Measurements from ENCODE around the gene SMIM28. TPM values are rescaled to one million over a fixed set of nuclear protein-coding genes. Genes with fewer than 3 reads are reported as not detected.

SMIM28 gene
- total and polyA plus RNA-seq, 9 of the 15 experiments (the other 6 are each of a cell fraction or from before 2014, with no cell fraction given), result not detected

DNA sequence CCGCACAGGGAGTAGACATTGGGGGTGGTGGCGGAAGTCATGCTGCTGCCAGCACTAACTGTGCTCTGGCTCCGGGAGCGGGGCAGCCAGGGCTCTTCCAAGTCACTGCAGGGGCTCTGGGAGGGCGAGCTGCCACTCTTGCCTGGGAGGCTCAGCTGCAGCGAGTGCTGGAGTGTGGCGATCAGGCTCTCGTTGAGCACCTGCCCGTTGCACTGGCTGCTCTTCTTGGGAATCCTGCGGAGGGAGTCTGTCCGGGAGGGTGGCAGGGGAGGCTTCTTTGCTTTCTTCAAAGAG, 54.3 kb downstream of the SMIM28 start:
- ChIA-PET POLR2A (no interaction called here), CTCF (ENCODE audit: low intra/inter-chr PET ratio) (no interaction called here)
- WGBS (ENCODE audit: insufficient coverage, low coverage, missing lambda C conversion rate), result under 1% methylated on average over 11 of the region's 11 CpGs
- no peak for DNase-seq (ENCODE audit: extremely low read depth in 1 of 4, low spot score in 3 of 4)
- no TSS peak for BruUV-seq (replicated peaks)
- no peak overlapping the region for H2AFZ ChIP-seq (ENCODE audit: low read depth, low read length)
- H3K27me3 ChIP-seq (ENCODE audit: control insufficient read depth in 2 of 2, insufficient read depth in 2 of 2, low read length in 2 of 2), result peaks cover 46 to 50% of the 10 kb centered on the region in 2 experiments
- no peak overlapping the region for H3K4me3 ChIP-seq
- H3K79me2 ChIP-seq (ENCODE audit: control insufficient read depth, insufficient read depth, low read length), result no peaks in the 10 kb centered on the region
- ATAC-seq, result no peak
- H3K36me3 ChIP-seq (ENCODE audit: control insufficient read depth, insufficient read depth, low read length), result no peaks in the 10 kb centered on the region
- no peak overlapping the region for H3K9ac ChIP-seq (ENCODE audit: insufficient read depth in 1 of 2, low read depth in 2 of 2, low read length in 2 of 2)
- intact Hi-C loops (cut with micrococcal nuclease) (no loop called here), in situ Hi-C loops (cut with MboI) (no loop called here)
- H3K9me3 ChIP-seq (replicated peaks; ENCODE audit: control insufficient read depth, insufficient read depth, low read depth, low read length), result no peaks in the 10 kb centered on the region
- TF ChIP-seq, protein P1, sequence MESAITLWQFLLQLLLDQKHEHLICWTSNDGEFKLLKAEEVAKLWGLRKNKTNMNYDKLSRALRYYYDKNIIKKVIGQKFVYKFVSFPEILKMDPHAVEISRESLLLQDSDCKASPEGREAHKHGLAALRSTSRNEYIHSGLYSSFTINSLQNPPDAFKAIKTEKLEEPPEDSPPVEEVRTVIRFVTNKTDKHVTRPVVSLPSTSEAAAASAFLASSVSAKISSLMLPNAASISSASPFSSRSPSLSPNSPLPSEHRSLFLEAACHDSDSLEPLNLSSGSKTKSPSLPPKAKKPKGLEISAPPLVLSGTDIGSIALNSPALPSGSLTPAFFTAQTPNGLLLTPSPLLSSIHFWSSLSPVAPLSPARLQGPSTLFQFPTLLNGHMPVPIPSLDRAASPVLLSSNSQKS (CRISPR knock-in tag; IDR thresholded peaks at IDR 0.05), result no peak
- TF ChIP-seq ZNF24 (IDR thresholded peaks at IDR 0.05) (no peak), NFYB (IDR thresholded peaks at IDR 0.05; ENCODE audit: extremely low read depth, insufficient read length) (no peak), SRSF7 (optimal IDR thresholded peaks at IDR 0.05; ENCODE audit: low read depth, low read length) (no peak), GABPB1 (CRISPR knock-in tag; IDR thresholded peaks at IDR 0.05) (no peak), ZC3H8 (IDR thresholded peaks at IDR 0.05) (no peak), HDAC2 (IDR thresholded peaks at IDR 0.05) (no peak), ZNF324 (CRISPR knock-in tag; IDR thresholded peaks at IDR 0.05) (no peak), PML (IDR thresholded peaks at IDR 0.05; ENCODE audit: low read length) (no peak), ZNF695 (CRISPR knock-in tag; IDR thresholded peaks at IDR 0.05) (no peak), SPI1 (IDR thresholded peaks at IDR 0.05; ENCODE audit: borderline replicate concordance, low read depth, low read length) (no peak), KAT8 (IDR thresholded peaks at IDR 0.05; ENCODE audit: low read depth) (no peak), JUNB (CRISPR knock-in tag; conservative IDR thresholded peaks at IDR 0.05) (no peak), RBBP5 (IDR thresholded peaks at IDR 0.05; ENCODE audit: borderline replicate concordance, insufficient read depth, low read length, poor library complexity, severe bottlenecking) (no peak)
- TF ChIP-seq, protein P2, sequence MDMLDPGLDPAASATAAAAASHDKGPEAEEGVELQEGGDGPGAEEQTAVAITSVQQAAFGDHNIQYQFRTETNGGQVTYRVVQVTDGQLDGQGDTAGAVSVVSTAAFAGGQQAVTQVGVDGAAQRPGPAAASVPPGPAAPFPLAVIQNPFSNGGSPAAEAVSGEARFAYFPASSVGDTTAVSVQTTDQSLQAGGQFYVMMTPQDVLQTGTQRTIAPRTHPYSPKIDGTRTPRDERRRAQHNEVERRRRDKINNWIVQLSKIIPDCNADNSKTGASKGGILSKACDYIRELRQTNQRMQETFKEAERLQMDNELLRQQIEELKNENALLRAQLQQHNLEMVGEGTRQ (CRISPR knock-in tag; IDR thresholded peaks at IDR 0.05), result no peak
- H4K20me1 ChIP-seq (replicated peaks; ENCODE audit: control insufficient read depth, insufficient read depth, low read length), result no peaks in the 10 kb centered on the region
- peaks cover 0 to 3% of the 10 kb centered on the region in 2 experiments; a peak in 1 of 5 replicates for H3K4me1 ChIP-seq (replicated peaks in 1 of 2; ENCODE audit: control insufficient read depth in 2 of 2, insufficient read depth in 2 of 2, low read length in 2 of 2)
- H3K27ac ChIP-seq (ENCODE audit: extremely low read depth, low read depth, low read length), result no peak overlapping the region
- FAIRE-seq, result no peak
- no peaks in the 10 kb centered on the region for H3K9me1 ChIP-seq (ENCODE audit: control insufficient read depth, insufficient read depth, low read length)
- H3K4me2 ChIP-seq (ENCODE audit: insufficient read depth, low read length), result no peak overlapping the region

Small RNA genes within 50 kb of the gene (small RNA-seq; reads per million reads assigned to genes)
- gene AL031003.1, result not detected

Other genes starting within 250 kb of the SMIM28 start
- not detected in 2 replicates for gene ARFGEF3, start 216.0 kb upstream of the SMIM28 start, total RNA-seq (2014; rRNA removed)
- not detected in 2 replicates for gene ARFGEF3, start 216.0 kb upstream of the SMIM28 start, total RNA-seq (2014; rRNA removed; fragmentation: Illumina TruSeq; extraction: Trizol)
- not detected in 2 replicates for gene ARFGEF3, start 216.0 kb upstream of the SMIM28 start, total RNA-seq (2015; rRNA removed; fragmentation: Illumina TruSeq; extraction: Trizol)
- 0.02 and 0.07 TPM in 2 replicates for gene ARFGEF3, start 216.0 kb upstream of the SMIM28 start, total RNA-seq (2021)
- under 0.01 TPM in 1 of 2 replicates, not detected in the other for gene ARFGEF3, start 216.0 kb upstream of the SMIM28 start, polyA plus RNA-seq (2011; rRNA removed)
- not detected in 2 replicates for gene ARFGEF3, start 216.0 kb upstream of the SMIM28 start, polyA plus RNA-seq (2014; fragmentation: Illumina TruSeq; extraction: Trizol)
- not detected for gene ARFGEF3, start 216.0 kb upstream of the SMIM28 start, polyA plus RNA-seq (2014; fragmentation: Nextera tagmentation; extraction: Ambion mirVana)
- not detected in 2 replicates for gene ARFGEF3, start 216.0 kb upstream of the SMIM28 start, polyA plus RNA-seq (2014; rRNA removed)
- not detected in 2 replicates for gene PBOV1, start 159.4 kb upstream of the SMIM28 start, total RNA-seq (2014; rRNA removed)
- gene PBOV1, start 159.4 kb upstream of the SMIM28 start, total RNA-seq (2014; rRNA removed; fragmentation: Illumina TruSeq; extraction: Trizol), result not detected in 2 replicates
- not detected in 2 replicates for gene PBOV1, start 159.4 kb upstream of the SMIM28 start, total RNA-seq (2015; rRNA removed; fragmentation: Illumina TruSeq; extraction: Trizol)
- not detected in 2 replicates for gene PBOV1, start 159.4 kb upstream of the SMIM28 start, total RNA-seq (2021)
- gene PBOV1, start 159.4 kb upstream of the SMIM28 start, polyA plus RNA-seq (2011; rRNA removed), result not detected in 2 replicates
- gene PBOV1, start 159.4 kb upstream of the SMIM28 start, polyA plus RNA-seq (2014; fragmentation: Illumina TruSeq; extraction: Trizol), result not detected in 2 replicates
- not detected for gene PBOV1, start 159.4 kb upstream of the SMIM28 start, polyA plus RNA-seq (2014; fragmentation: Nextera tagmentation; extraction: Ambion mirVana)
- not detected in 2 replicates for gene PBOV1, start 159.4 kb upstream of the SMIM28 start, polyA plus RNA-seq (2014; rRNA removed)
- 62.9 and 64.7 TPM in 2 replicates for gene HEBP2, start 26.3 kb downstream of the SMIM28 start, total RNA-seq (2014; rRNA removed)
- 38.8 and 40.8 TPM in 2 replicates for gene HEBP2, start 26.3 kb downstream of the SMIM28 start, total RNA-seq (2014; rRNA removed; fragmentation: Illumina TruSeq; extraction: Trizol)
- gene HEBP2, start 26.3 kb downstream of the SMIM28 start, total RNA-seq (2015; rRNA removed; fragmentation: Illumina TruSeq; extraction: Trizol), result 17.0 and 17.9 TPM in 2 replicates
- 63.7 and 64.7 TPM in 2 replicates for gene HEBP2, start 26.3 kb downstream of the SMIM28 start, total RNA-seq (2021)
- 30.9 and 36.9 TPM in 2 replicates for gene HEBP2, start 26.3 kb downstream of the SMIM28 start, polyA plus RNA-seq (2011; rRNA removed)
- 11.6 and 12.4 TPM in 2 replicates for gene HEBP2, start 26.3 kb downstream of the SMIM28 start, polyA plus RNA-seq (2014; fragmentation: Illumina TruSeq; extraction: Trizol)
- 10 to 100 TPM in 1 of 2 experiments, 1 to 10 TPM in 1; 8.5 to 14.5 TPM for gene HEBP2, start 26.3 kb downstream of the SMIM28 start, polyA plus RNA-seq (2014; fragmentation: Nextera tagmentation; extraction: Ambion mirVana)
- 45.4 and 46.6 TPM in 2 replicates for gene HEBP2, start 26.3 kb downstream of the SMIM28 start, polyA plus RNA-seq (2014; rRNA removed)
- not detected in 2 replicates for gene NHSL1, start 121.6 kb downstream of the SMIM28 start, total RNA-seq (2014; rRNA removed)
- gene NHSL1, start 121.6 kb downstream of the SMIM28 start, total RNA-seq (2014; rRNA removed; fragmentation: Illumina TruSeq; extraction: Trizol), result not detected in 2 replicates
- gene NHSL1, start 121.6 kb downstream of the SMIM28 start, total RNA-seq (2015; rRNA removed; fragmentation: Illumina TruSeq; extraction: Trizol), result not detected in 2 replicates
- gene NHSL1, start 121.6 kb downstream of the SMIM28 start, total RNA-seq (2021), result 0.20 and 0.25 TPM in 2 replicates
- 0.14 TPM in 1 of 2 replicates, not detected in the other for gene NHSL1, start 121.6 kb downstream of the SMIM28 start, polyA plus RNA-seq (2011; rRNA removed)
- 0.01 and 0.09 TPM in 2 replicates for gene NHSL1, start 121.6 kb downstream of the SMIM28 start, polyA plus RNA-seq (2014; fragmentation: Illumina TruSeq; extraction: Trizol)
- gene NHSL1, start 121.6 kb downstream of the SMIM28 start, polyA plus RNA-seq (2014; fragmentation: Nextera tagmentation; extraction: Ambion mirVana), result not detected
- gene NHSL1, start 121.6 kb downstream of the SMIM28 start, polyA plus RNA-seq (2014; rRNA removed), result 0.01 TPM in 1 of 2 replicates, not detected in the other